ENCODE results near the gene TTC39C. TPM values are rescaled to one million over a fixed set of nuclear protein-coding genes. Genes with fewer than 3 reads are reported as not detected.

Gene TTC39C
- total and polyA plus RNA-seq, 2 experiments from 2014 or later, result 69.4 to 136 TPM

GRCh38 chr18:24103320-24104021 is 88.9 kb downstream of the TTC39C start:
- TF ChIP-seq REST (IDR thresholded peaks at IDR 0.05; ENCODE audit: unreplicated experiment), result no peak
- no peak for TF ChIP-seq STAT1 (IDR thresholded peaks at IDR 0.05; ENCODE audit: unreplicated experiment)
- TF ChIP-seq ZNF114 (CRISPR knock-in tag; IDR thresholded peaks at IDR 0.05), result no peak
- ATAC-seq (no peak), DNase-seq (ENCODE audit: low spot score) (no peak)
- no peak overlapping the region for H2AFZ ChIP-seq
- peaks cover 9% of the 10 kb centered on the region for H3K36me3 ChIP-seq (ENCODE audit: insufficient read depth)
- no peak overlapping the region for H3K27ac Mint-ChIP-seq
- no peaks in the 10 kb centered on the region for H3K9me3 Mint-ChIP-seq
- H3K4me3 ChIP-seq, result no peak overlapping the region
- no peaks in the 10 kb centered on the region for H3K4me1 ChIP-seq (ENCODE audit: insufficient read depth)
- no peak overlapping the region for H3K4me2 ChIP-seq
- H4K20me1 ChIP-seq (replicated peaks; ENCODE audit: insufficient read depth), result peaks cover 6% of the 10 kb centered on the region
- H3K79me2 ChIP-seq (replicated peaks; ENCODE audit: insufficient read depth), result peaks cover 26% of the 10 kb centered on the region
- H3K4me1 Mint-ChIP-seq, result no peaks in the 10 kb centered on the region; the same call in 2 of the 3 replicates
- 0 out of 2 replicates have a peak overlapping the region, but pooled peaks have one; percentile 35 for H3K27ac ChIP-seq (ENCODE audit: low read depth)
- H3K36me3 Mint-ChIP-seq (ENCODE audit: low read depth), result peaks cover 8% of the 10 kb centered on the region
- H3K9me2 ChIP-seq (ENCODE audit: insufficient read depth), result no peaks in the 10 kb centered on the region
- peaks cover 5% of the 10 kb centered on the region for H3K27me3 Mint-ChIP-seq (ENCODE audit: insufficient read depth, low read depth, poor library complexity)
- H3K27me3 ChIP-seq (ENCODE audit: insufficient read depth), result no peaks in the 10 kb centered on the region
- no peaks in the 10 kb centered on the region for H3F3A ChIP-seq (replicated peaks; ENCODE audit: low read depth)
- no peak overlapping the region for H3K4me3 Mint-ChIP-seq

DNA sequence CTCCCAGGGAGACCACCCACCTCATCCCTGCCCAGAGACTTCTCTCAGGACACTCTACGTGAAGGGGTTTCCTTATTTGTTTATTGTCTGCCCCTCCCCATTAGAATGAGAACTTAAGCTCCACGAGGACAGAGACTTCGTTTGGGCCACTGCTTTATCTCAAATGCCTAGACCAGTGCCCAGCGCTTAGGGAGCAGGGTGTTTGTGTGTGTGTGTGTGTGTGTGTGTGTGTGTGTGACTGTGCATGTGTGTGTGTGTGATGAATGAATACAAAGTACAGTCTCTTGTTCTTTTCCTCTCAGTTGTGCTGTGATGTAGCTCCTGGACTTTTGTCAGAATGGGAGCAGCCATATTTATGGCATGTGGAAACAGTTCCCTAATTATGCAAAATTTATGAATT is 89.9 kb downstream of the TTC39C start:
- Histone ChIP-seq H3K27ac (ENCODE audit: low read depth) (0 out of 2 replicates have a peak overlapping the region, but pooled peaks have one; percentile 35), H3K4me3 (no peak overlapping the region), H3K27me3 (ENCODE audit: insufficient read depth) (no peaks in the 10 kb centered on the region), H3K4me1 (ENCODE audit: insufficient read depth) (no peaks in the 10 kb centered on the region), H3K79me2 (replicated peaks; ENCODE audit: insufficient read depth) (peaks cover 26% of the 10 kb centered on the region), H3K4me2 (no peak overlapping the region), H3F3A (replicated peaks; ENCODE audit: low read depth) (no peaks in the 10 kb centered on the region), H3K36me3 (ENCODE audit: insufficient read depth) (peaks cover 9% of the 10 kb centered on the region), H3K9me2 (ENCODE audit: insufficient read depth) (no peaks in the 10 kb centered on the region), H2AFZ (no peak overlapping the region), H4K20me1 (replicated peaks; ENCODE audit: insufficient read depth) (peaks cover 6% of the 10 kb centered on the region)
- TF ChIP-seq JUNB (IDR thresholded peaks at IDR 0.05; ENCODE audit: unreplicated experiment), result no peak
- Mint-ChIP-seq H3K4me3 (no peak overlapping the region), H3K27ac (no peak overlapping the region), H3K9me3 (no peaks in the 10 kb centered on the region), H3K4me1 (no peaks in the 10 kb centered on the region; the same call in 2 of the 3 replicates), H3K36me3 (ENCODE audit: low read depth) (peaks cover 4% of the 10 kb centered on the region; the same call in 1 of the 3 replicates), H3K27me3 (ENCODE audit: insufficient read depth, low read depth, poor library complexity) (peaks cover 5% of the 10 kb centered on the region)
- DNase-seq (ENCODE audit: low spot score), result no peak
- no peak for ATAC-seq

DNA sequence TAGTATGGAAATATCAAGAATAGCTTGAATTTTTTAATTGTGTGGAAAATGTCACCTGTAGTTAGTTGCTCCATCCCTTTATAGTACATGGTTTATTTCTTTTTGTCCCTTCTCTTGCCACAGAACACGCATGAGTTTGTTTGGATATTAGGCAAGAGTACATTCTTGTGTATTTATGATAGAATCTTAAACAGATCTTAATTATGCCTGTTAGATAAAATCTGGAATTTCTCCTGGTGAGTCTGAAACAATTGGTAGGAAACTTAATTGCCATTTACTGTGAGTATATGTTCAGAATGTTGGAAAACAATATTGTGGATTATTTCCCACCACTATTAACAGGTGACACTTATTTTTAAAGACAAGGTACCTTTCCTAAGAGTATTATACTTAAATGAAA is 94.1 kb downstream of the TTC39C start:
- Histone ChIP-seq H3K4me3 (no peak overlapping the region), H3K4me2 (no peak overlapping the region), H4K20me1 (replicated peaks; ENCODE audit: insufficient read depth) (peaks cover 6% of the 10 kb centered on the region), H3K27me3 (ENCODE audit: insufficient read depth) (no peaks in the 10 kb centered on the region), H2AFZ (no peak overlapping the region), H3K27ac (ENCODE audit: low read depth) (no peak overlapping the region), H3K9me2 (ENCODE audit: insufficient read depth) (no peaks in the 10 kb centered on the region), H3K36me3 (ENCODE audit: insufficient read depth) (peaks cover 6% of the 10 kb centered on the region), H3K4me1 (ENCODE audit: insufficient read depth) (no peaks in the 10 kb centered on the region; the same call in 1 of the 2 replicates), H3F3A (replicated peaks; ENCODE audit: low read depth) (peaks cover 9% of the 10 kb centered on the region; the same call in 1 of the 2 replicates), H3K79me2 (replicated peaks; ENCODE audit: insufficient read depth) (peaks cover 17% of the 10 kb centered on the region; the same call in 1 of the 2 replicates)
- Mint-ChIP-seq H3K27ac (no peak overlapping the region), H3K36me3 (ENCODE audit: low read depth) (no peaks in the 10 kb centered on the region; the same call in 2 of the 3 replicates), H3K4me1 (peaks cover 6% of the 10 kb centered on the region; the same call in 2 of the 3 replicates), H3K4me3 (no peak overlapping the region), H3K9me3 (no peaks in the 10 kb centered on the region), H3K27me3 (ENCODE audit: insufficient read depth, low read depth, poor library complexity) (peaks cover 1% of the 10 kb centered on the region)
- no peak for TF ChIP-seq CREB1 (CRISPR knock-in tag; IDR thresholded peaks at IDR 0.05; ENCODE audit: low read depth)
- TF ChIP-seq ZNF331 (CRISPR knock-in tag; IDR thresholded peaks at IDR 0.05; ENCODE audit: low read depth), result no peak
- TF ChIP-seq STAT1 (IDR thresholded peaks at IDR 0.05; ENCODE audit: unreplicated experiment), result no peak
- DNase-seq (ENCODE audit: low spot score), result no peak
- no peak for ATAC-seq

Measured in GM23338 (cell line).